DMS79 (cell line): Measurements from ENCODE around the gene CCDC167.
A peak's percentile ranks its signal among the peaks of the same experiment; 100 is the strongest.

Source experiments
- DNase-seq: peaks from one replicate; lab custom pipeline; 2025; lab: John Stamatoyannopoulos, UW

Gene CCDC167

GRCh38 chr6:37530297-37530696 is 30.6 kb upstream of the CCDC167 start:
- DNase-seq = no peak

GRCh38 chr6:37528541-37528940 is 28.8 kb upstream of the CCDC167 start:
- DNase-seq = no peak

- no peak for DNase-seq
Observed at GRCh38 chr6:37525460-37526357, 26.0 kb upstream of the CCDC167 start.

- no peak for DNase-seq
Observed at GRCh38 chr6:37524970-37525318, 25.3 kb upstream of the CCDC167 start.

DNA sequence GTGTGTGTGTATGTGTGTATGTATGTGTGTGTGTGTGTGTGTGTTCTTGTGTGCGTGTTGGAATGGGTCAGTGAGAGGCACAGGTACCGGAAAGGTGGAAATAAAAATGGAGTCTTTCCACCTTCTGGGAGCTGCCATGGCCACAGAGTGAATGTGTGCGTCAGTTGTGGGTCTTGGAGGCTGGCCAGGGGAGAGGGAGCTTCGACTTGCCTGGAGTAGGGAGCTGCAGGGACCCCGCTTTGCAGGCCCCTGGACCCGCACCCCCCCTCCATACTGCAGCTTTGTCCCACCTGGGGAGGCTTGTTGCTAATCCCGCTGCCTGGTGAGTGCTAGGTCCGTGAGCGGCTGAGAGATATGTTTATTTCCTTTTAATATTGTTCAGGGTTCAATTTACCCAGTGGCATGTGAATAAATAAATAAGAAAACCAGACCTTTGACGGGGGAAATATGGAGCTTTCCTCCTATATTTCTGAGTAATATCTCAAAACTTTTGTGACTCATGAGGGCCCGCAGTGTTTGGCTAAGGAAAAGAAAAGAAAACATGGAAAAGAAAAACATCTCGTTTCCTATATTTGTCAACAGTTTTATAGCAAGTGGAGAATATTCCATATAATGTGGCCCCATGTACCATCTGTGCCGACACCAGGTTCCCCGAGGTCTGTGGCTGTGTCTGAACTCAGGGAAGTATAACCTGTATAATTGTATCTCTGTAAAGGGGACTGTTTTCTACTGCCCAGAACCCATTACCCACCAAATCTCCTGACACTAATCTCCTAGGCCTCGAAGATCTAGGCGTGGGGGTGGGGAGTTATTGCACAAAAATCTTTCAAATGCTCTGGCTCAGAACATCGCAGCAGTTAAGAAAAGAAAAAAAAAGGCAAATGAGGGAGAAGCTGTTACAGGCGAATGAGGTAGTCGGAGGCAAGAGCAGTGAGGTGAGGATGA is 24.6 kb upstream of the CCDC167 start:
- DNase-seq = no peak

- DNase-seq = peak; percentile 30
Observed at GRCh38 chr6:37523412-37523811, 23.7 kb upstream of the CCDC167 start.

- no peak for DNase-seq
Observed at GRCh38 chr6:37522836-37523235, 23.1 kb upstream of the CCDC167 start.

DNA sequence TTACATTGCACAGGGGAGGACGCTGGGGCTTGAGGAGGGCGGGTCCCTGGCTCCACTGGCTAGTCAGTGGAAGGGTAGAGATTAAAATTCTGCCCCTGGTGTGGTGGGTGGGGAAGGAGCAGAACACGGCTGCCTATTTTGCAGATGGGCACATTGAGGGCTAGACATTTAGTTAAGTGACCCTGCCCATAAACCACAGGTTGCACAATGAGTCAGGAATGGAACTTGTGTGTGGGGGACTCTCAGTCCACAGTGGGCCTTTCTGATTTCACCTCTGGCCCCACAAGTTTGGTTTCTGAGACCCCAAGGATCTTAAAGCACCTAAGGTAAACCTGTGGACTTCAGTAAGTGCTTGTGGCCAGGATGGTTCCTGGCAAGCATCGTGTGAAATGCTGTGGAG is 22.0 kb upstream of the CCDC167 start:
- DNase-seq = no peak

- DNase-seq = no peak
Observed at GRCh38 chr6:37520926-37521325, 21.2 kb upstream of the CCDC167 start.

GRCh38 chr6:37519461-37519860 is 19.8 kb upstream of the CCDC167 start:
- no peak for DNase-seq

DNA sequence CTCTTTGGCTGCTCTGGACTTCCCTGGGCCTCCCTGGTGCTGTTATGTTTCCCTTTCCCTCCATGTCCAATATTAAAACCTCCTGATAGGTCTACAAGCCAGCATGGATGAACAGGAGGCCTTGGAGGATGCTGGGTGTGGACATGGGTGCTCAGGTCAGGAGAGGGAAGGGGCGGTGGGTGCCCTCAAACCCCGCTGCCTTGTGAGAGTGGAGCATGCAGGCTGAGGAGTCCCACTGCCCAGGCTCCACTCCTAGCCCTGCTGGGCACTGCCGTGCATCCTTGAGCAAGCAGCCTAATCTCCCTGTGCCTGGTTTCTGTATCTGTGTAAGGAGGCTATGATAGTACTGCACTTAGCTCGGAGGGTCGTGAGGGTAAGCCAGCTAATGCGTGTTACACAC is 18.4 kb upstream of the CCDC167 start:
- DNase-seq = no peak

- no peak for DNase-seq
Observed at GRCh38 chr6:37517411-37517812, 17.7 kb upstream of the CCDC167 start.

- no peak for DNase-seq
Observed at GRCh38 chr6:37516920-37517405, 17.3 kb upstream of the CCDC167 start.

- peak; percentile 88 for DNase-seq
Observed at GRCh38 chr6:37516076-37516919, 16.6 kb upstream of the CCDC167 start.

- DNase-seq = no peak
Observed at GRCh38 chr6:37515712-37516075, 16.0 kb upstream of the CCDC167 start.

- DNase-seq = no peak
Observed at GRCh38 chr6:37514837-37515236, 15.1 kb upstream of the CCDC167 start.

- no peak for DNase-seq
Observed at GRCh38 chr6:37514321-37514771, 14.7 kb upstream of the CCDC167 start.

GRCh38 chr6:37513576-37513975 is 13.9 kb upstream of the CCDC167 start:
- DNase-seq = no peak

DNA sequence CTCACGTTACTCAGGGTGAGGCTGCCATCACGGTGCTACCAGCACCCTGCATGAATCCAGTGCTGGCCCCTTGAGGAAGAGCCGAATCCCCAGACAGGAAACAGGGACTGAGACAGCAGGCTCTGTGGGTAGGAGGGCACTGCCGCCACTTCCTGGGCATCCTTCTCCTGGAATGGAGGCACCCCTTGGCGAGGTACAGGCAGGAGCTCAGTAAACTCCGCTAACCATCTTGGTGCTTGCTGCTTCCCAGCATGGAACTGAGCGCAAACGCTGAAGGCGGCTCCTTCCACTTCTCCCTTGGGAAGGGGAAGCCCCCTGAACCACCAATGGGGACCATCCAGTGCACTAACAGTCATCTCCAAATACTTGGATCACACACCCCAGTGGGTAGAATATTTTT is 13.5 kb upstream of the CCDC167 start:
- DNase-seq = no peak

DNA sequence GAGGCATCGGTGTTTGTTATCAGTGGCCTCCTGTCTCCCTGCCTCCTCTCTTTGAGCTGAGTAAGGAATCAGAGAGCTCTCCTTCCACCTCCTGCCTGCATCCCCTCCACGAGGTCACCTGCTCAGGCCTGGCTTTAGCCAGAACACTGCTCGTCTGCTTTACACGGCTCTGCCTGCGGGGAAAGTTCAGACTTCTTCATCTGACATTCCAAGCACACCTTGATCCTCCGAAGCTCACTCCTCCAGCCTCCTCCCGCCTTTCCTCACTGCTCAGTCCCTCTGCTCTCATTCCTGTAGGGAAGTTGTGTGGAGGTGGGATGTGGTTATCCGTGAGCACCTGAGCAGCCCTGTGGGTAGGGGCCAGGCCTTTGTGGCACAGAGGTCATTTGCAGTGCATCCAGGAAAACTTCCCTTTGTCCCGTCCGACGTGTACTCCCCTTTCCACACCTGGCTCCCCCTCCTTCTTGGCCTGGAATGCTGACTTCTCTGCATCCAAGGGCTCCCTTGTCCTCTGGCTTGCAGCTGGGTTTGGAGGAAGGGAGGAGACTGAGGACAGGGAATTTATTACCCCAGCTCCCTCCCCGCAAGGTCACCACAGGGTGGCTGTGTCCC is 12.8 kb upstream of the CCDC167 start:
- DNase-seq = no peak

DNA sequence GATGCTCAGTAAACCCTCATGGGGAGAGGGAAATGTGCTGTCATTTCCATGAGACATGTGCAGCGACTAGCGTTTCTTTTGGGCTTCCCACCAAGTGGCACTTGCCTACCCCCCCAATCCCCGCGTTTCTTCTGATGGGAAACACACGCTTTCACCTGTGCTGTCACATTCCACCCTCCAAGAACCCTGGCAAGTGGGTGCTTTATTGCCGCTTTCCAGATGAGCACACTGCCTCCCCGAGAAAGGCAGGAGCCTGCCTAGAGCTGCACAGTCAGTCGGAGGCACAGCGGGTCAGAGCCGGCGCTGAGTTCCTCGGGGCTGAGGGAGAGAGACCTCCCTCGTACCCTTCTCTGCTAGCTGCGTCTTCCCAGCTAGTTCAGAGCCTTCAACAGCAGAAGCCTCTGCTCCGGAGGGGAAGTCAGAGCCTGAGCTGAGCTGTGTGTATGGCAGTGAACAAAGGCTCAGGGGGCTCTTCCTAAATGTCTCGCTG is 12.3 kb upstream of the CCDC167 start:
- no peak for DNase-seq
